Activated naive CD8-positive, alpha-beta T cell treated with anti-CD3 and anti-CD28 coated beads for 36 hours (primary cell): Measurements from ENCODE around the gene LRCH3. TPM values are rescaled to one million over a fixed set of nuclear protein-coding genes. Genes with fewer than 3 reads are reported as not detected.
"Not testable (repeated sequence)": the region's sequence is repeated elsewhere in the genome, so short reads cannot be mapped to it uniquely, and the experiment has no call there.

Experiments
- DNase-seq: peaks from one replicate; pipeline ENCODE4 v3.0.0; 2021
- H3K27ac Mint-ChIP-seq: one replicate; pipeline ENCODE4 v1.8.0; 2022; ENCODE audit warnings: mild to moderate bottlenecking, moderate library complexity, mixed read lengths
- H3K27me3 Mint-ChIP-seq: one replicate; pipeline ENCODE4 v1.8.0; 2022; ENCODE audit warnings: mild to moderate bottlenecking, mixed read lengths
- H3K36me3 Mint-ChIP-seq: one replicate; pipeline ENCODE4 v1.8.0; 2021; ENCODE audit warnings: mild to moderate bottlenecking, mixed read lengths
- H3K4me1 Mint-ChIP-seq: one replicate; pipeline ENCODE4 v1.8.0; 2021; ENCODE audit warnings: mixed read lengths
- H3K4me3 Mint-ChIP-seq: one replicate; pipeline ENCODE4 v1.8.0; 2022; ENCODE audit warnings: mild to moderate bottlenecking, moderate library complexity, mixed read lengths
- H3K9me3 Mint-ChIP-seq: one replicate; pipeline ENCODE4 v1.8.0; 2022; ENCODE audit warnings: mixed read lengths
- total RNA-seq, 2 experiments: library from RNA; stranded (reverse); gene quantifications; one replicate each; pipeline ENCODE4 v1.2.3, GENCODE V29; 2021

LRCH3 gene
- total RNA-seq, 2 experiments from 2014 or later, result 33.6 to 34.4 TPM

- Mint-ChIP-seq H3K27ac (peak overlapping the region; percentile 42), H3K27me3 (no peaks in the 10 kb centered on the region), H3K36me3 (peaks cover 1% of the 10 kb centered on the region), H3K9me3 (no peaks in the 10 kb centered on the region), H3K4me1 (peaks cover 19% of the 10 kb centered on the region), H3K4me3 (peak overlapping the region; percentile 25)
- peak; percentile 81 for DNase-seq
These were observed 115.2 kb downstream of the LRCH3 start for GRCh38 chr3:197906023-197906849.

DNA sequence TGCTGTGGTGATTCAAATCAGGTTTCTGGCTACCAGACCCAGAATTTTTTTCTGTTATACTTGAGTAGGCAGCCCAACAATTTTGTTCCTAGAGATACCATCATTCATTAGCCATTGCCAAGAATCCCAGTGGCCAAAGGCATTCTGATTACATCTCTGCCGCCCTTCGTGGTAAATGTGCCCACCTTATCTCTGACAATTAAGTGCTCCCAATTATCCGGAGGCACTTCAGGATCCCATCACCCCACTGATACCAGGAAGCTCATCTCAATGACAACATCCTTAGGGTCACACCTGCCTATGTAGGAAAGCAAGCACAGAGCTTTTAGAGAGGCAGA, 115.8 kb downstream of the LRCH3 start:
- H3K4me1 Mint-ChIP-seq, result peaks cover 19% of the 10 kb centered on the region
- peak overlapping the region; percentile 61 for H3K27ac Mint-ChIP-seq
- H3K36me3 Mint-ChIP-seq, result peaks cover 1% of the 10 kb centered on the region
- no peaks in the 10 kb centered on the region for H3K27me3 Mint-ChIP-seq
- no peaks in the 10 kb centered on the region for H3K9me3 Mint-ChIP-seq
- no peak overlapping the region for H3K4me3 Mint-ChIP-seq
- no peak for DNase-seq

- Mint-ChIP-seq H3K27ac (peak overlapping the region; percentile 61), H3K9me3 (no peaks in the 10 kb centered on the region), H3K27me3 (no peaks in the 10 kb centered on the region), H3K36me3 (peaks cover 1% of the 10 kb centered on the region), H3K4me3 (no peak overlapping the region), H3K4me1 (peaks cover 19% of the 10 kb centered on the region)
- DNase-seq, result no peak
These were observed 116.1 kb downstream of the LRCH3 start for GRCh38 chr3:197907196-197907595.

DNA sequence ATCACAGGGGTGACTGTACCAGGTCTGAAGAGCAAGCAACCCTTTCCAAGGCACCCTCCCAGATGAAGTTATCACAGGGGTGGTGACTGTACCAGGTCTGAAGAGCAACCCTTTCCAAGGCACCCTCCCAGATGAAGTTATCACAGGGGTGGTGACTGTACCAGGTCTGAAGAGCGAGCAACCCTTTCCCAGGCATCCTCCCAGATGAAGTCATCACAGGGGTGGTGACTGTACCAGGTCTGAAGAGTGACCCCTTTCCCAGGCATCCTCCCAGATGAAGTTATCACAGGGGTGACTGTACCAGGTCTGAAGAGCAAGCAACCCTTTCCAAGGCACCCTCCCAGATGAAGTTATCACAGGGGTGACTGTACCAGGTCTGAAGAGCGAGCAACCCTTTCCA, 117.5 kb downstream of the LRCH3 start:
- H3K4me1 Mint-ChIP-seq, result peaks cover 19% of the 10 kb centered on the region
- H3K27ac Mint-ChIP-seq, H3K9me3 Mint-ChIP-seq, H3K4me3 Mint-ChIP-seq, H3K36me3 Mint-ChIP-seq, DNase-seq, H3K27me3 Mint-ChIP-seq: not testable (repeated sequence)

- H3K27ac Mint-ChIP-seq, result no peak overlapping the region
- H3K9me3 Mint-ChIP-seq, result no peaks in the 10 kb centered on the region
- H3K27me3 Mint-ChIP-seq, result no peaks in the 10 kb centered on the region
- no peak for DNase-seq
- H3K4me1 Mint-ChIP-seq, result peaks cover 19% of the 10 kb centered on the region
- no peak overlapping the region for H3K4me3 Mint-ChIP-seq
- peaks cover 1% of the 10 kb centered on the region for H3K36me3 Mint-ChIP-seq
These were observed 118.1 kb downstream of the LRCH3 start for GRCh38 chr3:197908957-197909701.

DNA sequence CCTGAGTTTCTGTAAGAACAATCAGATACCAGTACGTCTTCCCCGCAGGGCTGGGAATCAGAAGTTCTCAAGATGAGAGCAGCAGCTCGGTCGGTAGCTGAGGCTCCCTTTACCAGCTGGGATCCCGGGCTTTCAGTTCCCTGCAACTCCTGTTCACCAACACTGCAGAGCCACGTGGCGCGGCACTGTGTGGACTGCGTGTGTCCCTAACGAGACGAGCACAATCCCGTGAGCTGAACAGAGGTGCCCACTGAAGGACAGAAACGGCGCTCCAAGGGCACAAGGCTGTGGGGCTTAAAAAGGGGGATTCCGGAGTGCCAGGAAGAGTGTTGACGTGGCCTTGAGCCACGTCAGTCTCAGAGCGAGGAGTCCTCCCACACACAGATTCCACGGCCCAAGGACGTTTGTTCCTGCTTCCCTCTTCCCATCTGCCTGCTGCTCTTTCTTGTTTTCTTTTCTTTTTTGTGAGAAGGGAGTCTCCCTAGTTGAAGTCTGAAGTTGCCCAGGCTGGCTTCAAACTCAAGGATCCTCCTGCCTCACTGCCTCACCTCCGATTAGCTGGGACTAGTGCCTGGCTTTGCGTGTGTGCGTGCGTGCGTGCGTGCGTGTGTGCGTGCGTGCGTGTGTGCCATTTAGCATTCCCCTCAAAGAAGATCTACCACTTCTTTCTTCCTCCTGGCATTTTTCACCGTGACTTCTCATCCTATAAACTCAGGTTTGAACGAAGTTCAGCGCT, 121.9 kb downstream of the LRCH3 start:
- no peaks in the 10 kb centered on the region for H3K36me3 Mint-ChIP-seq
- no peak for DNase-seq
- no peak overlapping the region for H3K4me3 Mint-ChIP-seq
- H3K4me1 Mint-ChIP-seq, result no peaks in the 10 kb centered on the region
- H3K9me3 Mint-ChIP-seq, result no peaks in the 10 kb centered on the region
- H3K27me3 Mint-ChIP-seq, result no peaks in the 10 kb centered on the region
- no peak overlapping the region for H3K27ac Mint-ChIP-seq

- no peaks in the 10 kb centered on the region for H3K4me1 Mint-ChIP-seq
- H3K4me3 Mint-ChIP-seq, result no peak overlapping the region
- H3K36me3 Mint-ChIP-seq, result no peaks in the 10 kb centered on the region
- H3K27ac Mint-ChIP-seq, result no peak overlapping the region
- no peaks in the 10 kb centered on the region for H3K9me3 Mint-ChIP-seq
- H3K27me3 Mint-ChIP-seq, result no peaks in the 10 kb centered on the region
- no peak for DNase-seq
These were observed 122.8 kb downstream of the LRCH3 start for GRCh38 chr3:197913641-197914380.

GRCh38 chr3:197921429-197922275, 130.6 kb downstream of the LRCH3 start:
- H3K36me3 Mint-ChIP-seq, H3K9me3 Mint-ChIP-seq, DNase-seq, H3K27me3 Mint-ChIP-seq, H3K27ac Mint-ChIP-seq, H3K4me1 Mint-ChIP-seq, H3K4me3 Mint-ChIP-seq: not testable (repeated sequence)

DNA sequence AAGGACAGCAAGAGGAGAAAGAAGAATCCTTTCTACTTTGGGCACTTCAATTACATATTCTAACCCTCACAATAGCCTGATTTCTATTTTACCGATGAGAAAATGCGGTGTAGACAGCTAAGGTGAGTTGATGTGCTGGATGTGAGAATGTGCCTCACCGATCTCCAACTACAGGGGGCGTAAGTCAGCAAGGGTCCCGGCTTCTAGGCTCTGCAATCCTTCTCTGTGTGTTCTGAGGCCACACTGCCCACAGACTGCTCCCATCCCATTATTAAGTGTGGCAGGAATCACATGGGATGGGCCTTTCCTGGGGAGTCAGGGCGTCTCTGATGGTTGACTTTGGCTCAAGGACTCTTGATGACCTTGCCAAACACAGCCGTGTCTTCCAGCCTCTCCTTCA, 135.4 kb downstream of the LRCH3 start:
- Mint-ChIP-seq H3K36me3 (peaks cover 19% of the 10 kb centered on the region), H3K27ac (no peak overlapping the region), H3K4me3 (no peak overlapping the region), H3K9me3 (no peaks in the 10 kb centered on the region), H3K27me3 (no peaks in the 10 kb centered on the region), H3K4me1 (peaks cover 3% of the 10 kb centered on the region)
- no peak for DNase-seq

DNA sequence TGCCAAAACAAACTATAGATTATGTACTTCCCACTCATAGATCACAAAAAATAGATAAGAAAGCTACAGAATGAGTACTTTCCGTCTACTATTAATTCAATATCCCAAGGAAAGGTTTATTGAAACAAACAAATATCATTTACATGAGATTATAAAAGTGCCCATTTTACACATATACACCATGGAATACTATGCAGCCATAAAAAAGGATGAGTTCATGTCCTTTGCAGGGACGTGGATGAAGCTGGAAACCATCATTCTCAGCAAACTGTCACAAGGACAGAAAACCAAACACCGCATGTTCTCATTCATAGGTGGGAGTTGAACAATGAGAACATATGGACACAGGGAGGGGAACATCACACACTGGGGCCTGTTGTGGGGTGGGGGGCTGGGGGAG, 136.5 kb downstream of the LRCH3 start:
- peaks cover 14% of the 10 kb centered on the region for H3K36me3 Mint-ChIP-seq
- not testable (repeated sequence) for H3K27ac Mint-ChIP-seq, H3K4me3 Mint-ChIP-seq, DNase-seq, H3K4me1 Mint-ChIP-seq, H3K27me3 Mint-ChIP-seq, H3K9me3 Mint-ChIP-seq

DNA sequence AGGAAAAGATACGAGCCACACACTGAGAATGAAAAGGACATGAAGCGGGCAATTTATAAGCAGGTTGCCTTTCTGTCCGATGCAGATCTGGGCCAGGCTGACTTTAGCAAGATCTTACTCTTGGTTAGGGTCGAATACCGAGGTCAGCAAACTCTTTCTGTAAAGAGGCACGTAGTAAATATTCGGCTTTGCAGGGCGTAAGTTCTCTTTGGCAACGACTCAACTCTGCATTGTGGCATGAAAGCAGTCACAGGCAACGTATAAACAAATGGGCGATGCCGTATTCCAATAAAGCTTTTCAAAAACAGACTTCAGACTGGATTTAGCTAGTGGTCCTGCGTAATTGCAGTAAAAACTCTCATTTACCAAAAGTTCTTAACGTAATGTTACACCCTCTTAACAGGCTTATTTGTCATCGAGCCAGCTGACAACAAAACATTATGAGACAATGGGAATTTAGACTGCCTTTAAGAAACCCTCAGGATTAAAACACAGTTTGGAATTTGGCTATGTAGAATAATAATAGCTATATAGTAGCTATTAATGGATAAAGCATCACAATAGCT, 145.8 kb downstream of the LRCH3 start:
- Mint-ChIP-seq H3K27ac (no peak overlapping the region), H3K36me3 (peaks cover 2% of the 10 kb centered on the region), H3K4me3 (no peak overlapping the region), H3K4me1 (no peaks in the 10 kb centered on the region), H3K9me3 (no peaks in the 10 kb centered on the region), H3K27me3 (no peaks in the 10 kb centered on the region)
- no peak for DNase-seq
